HEK293 (cell line): Measurements from ENCODE around the gene FOXP1.
A peak's percentile ranks its signal among the peaks of the same experiment; 100 is the strongest.

Experiments
- CTCF ChIA-PET: fragments of 350-600 bp; formaldehyde crosslinking; extraction: SDS; loops from one replicate; lab custom pipeline; 2021; ENCODE audit warnings: antibody characterized with exemption; lab: Yijun Ruan, JAX
- POLR2A ChIA-PET: fragments of 300-600 bp; formaldehyde crosslinking; extraction: SDS; loops from one replicate; lab custom pipeline; 2020; ENCODE audit warnings: antibody characterized with exemption, inconsistent platforms; lab: Yijun Ruan, JAX
- H3K27ac ChIP-seq: fragments of 200-500 bp; sonication (Bioruptor generic); 2 replicates; pipeline ENCODE4 v1.5.1; 2014; ENCODE audit warnings: low read depth, low read length, control low read depth, inconsistent platforms; ENCODE audit errors: extremely low read depth
- H3K36me3 ChIP-seq, 2 experiments: fragments of 200-500 bp in 1 of 2; sonication (Bioruptor generic) in 1 of 2; 1 replicate in 1 of 2; 2 replicates in 1 of 2; pipeline ENCODE4 v1.5.1; 2014 to 2017; ENCODE audit warnings: inconsistent platforms in 2 of 2, low read length in 2 of 2; ENCODE audit not compliant: control insufficient read depth in 2 of 2, insufficient read depth in 1 of 2
- H3K4me1 ChIP-seq: fragments of 200-500 bp; sonication (Bioruptor generic); 2 replicates; pipeline ENCODE4 v1.5.1; 2014; ENCODE audit warnings: mild to moderate bottlenecking, low read length, inconsistent platforms; ENCODE audit not compliant: control insufficient read depth, insufficient read depth
- H3K4me3 ChIP-seq: 2 replicates; pipeline ENCODE4 v1.5.1; 2011; ENCODE audit warnings: low read depth, mild to moderate bottlenecking, control low read depth, low read length, moderate library complexity
- H3K9me3 ChIP-seq: fragments of 200-500 bp; sonication (Bioruptor generic); 2 replicates; pipeline ENCODE4 v1.5.1; 2014; ENCODE audit warnings: low read depth, low read length, inconsistent platforms; ENCODE audit not compliant: control insufficient read depth, insufficient read depth
- KLF7 ChIP-seq: fragments of 450-650 bp; formaldehyde crosslinking; IDR thresholded peaks from 2 replicates; pipeline ENCODE4 v1.5.1; 2016; ENCODE audit warnings: missing biosample characterization, missing genetic modification characterization, borderline replicate concordance
- MYNN ChIP-seq: fragments of 450-650 bp; formaldehyde crosslinking; IDR thresholded peaks from 2 replicates; pipeline ENCODE4 v1.5.1; 2016; ENCODE audit warnings: missing biosample characterization, missing genetic modification characterization, borderline replicate concordance
- REPIN1 ChIP-seq: fragments of 450-650 bp; formaldehyde crosslinking; IDR thresholded peaks from 2 replicates; pipeline ENCODE4 v1.5.1; 2017; ENCODE audit warnings: missing biosample characterization, missing genetic modification characterization, low read depth
- SCRT1 ChIP-seq: fragments of 450-650 bp; formaldehyde crosslinking; IDR thresholded peaks from 2 replicates; pipeline ENCODE4 v1.5.1; 2016; ENCODE audit warnings: missing biosample characterization, missing genetic modification characterization, borderline replicate concordance
- SETDB1 ChIP-seq: IDR thresholded peaks from one replicate; pipeline ENCODE4 v1.6.1; 2017; ENCODE audit warnings: mild to moderate bottlenecking, low read length, moderate library complexity, mixed read lengths; ENCODE audit not compliant: insufficient read length
- ZBTB49 ChIP-seq: fragments of 450-650 bp; formaldehyde crosslinking; IDR thresholded peaks from 2 replicates; pipeline ENCODE4 v1.5.1; 2016; ENCODE audit warnings: missing biosample characterization, missing genetic modification characterization, low read depth
- ZFP3 ChIP-seq: fragments of 450-650 bp; formaldehyde crosslinking; IDR thresholded peaks from 2 replicates; pipeline ENCODE4 v1.5.1; 2016; ENCODE audit warnings: low read depth, missing biosample characterization, missing genetic modification characterization
- ZNF148 ChIP-seq: fragments of 450-650 bp; formaldehyde crosslinking; IDR thresholded peaks from 2 replicates; pipeline ENCODE4 v1.5.0; 2017; ENCODE audit warnings: missing biosample characterization, missing genetic modification characterization, borderline replicate concordance
- ZNF16 ChIP-seq: fragments of 450-650 bp; formaldehyde crosslinking; IDR thresholded peaks from 2 replicates; pipeline ENCODE4 v1.5.1; 2016; ENCODE audit warnings: low read depth, missing biosample characterization, missing genetic modification characterization
- ZNF175 ChIP-seq: fragments of 450-650 bp; formaldehyde crosslinking; IDR thresholded peaks from 2 replicates; pipeline ENCODE4 v1.5.1; 2016; ENCODE audit warnings: missing biosample characterization, missing genetic modification characterization
- ZNF18 ChIP-seq: fragments of 450-650 bp; formaldehyde crosslinking; IDR thresholded peaks from 2 replicates; pipeline ENCODE4 v1.5.1; 2016; ENCODE audit warnings: missing biosample characterization, missing genetic modification characterization
- ZNF184 ChIP-seq: fragments of 450-650 bp; IDR thresholded peaks from 2 replicates; pipeline ENCODE4 v1.5.1; 2018; ENCODE audit warnings: missing biosample characterization, mild to moderate bottlenecking, missing genetic modification characterization
- ZNF19 ChIP-seq: fragments of 450-650 bp; formaldehyde crosslinking; IDR thresholded peaks from 2 replicates; pipeline ENCODE4; 2016; ENCODE audit warnings: missing biosample characterization, missing genetic modification characterization, low read depth
- ZNF239 ChIP-seq: fragments of 450-650 bp; formaldehyde crosslinking; IDR thresholded peaks from 2 replicates; pipeline ENCODE4 v1.5.1; 2016; ENCODE audit warnings: missing biosample characterization, missing genetic modification characterization
- ZNF24 ChIP-seq: fragments of 450-650 bp; formaldehyde crosslinking; IDR thresholded peaks from 2 replicates; pipeline ENCODE4 v1.5.1; 2016; ENCODE audit warnings: missing biosample characterization, missing genetic modification characterization
- ZNF354C ChIP-seq: fragments of 450-650 bp; formaldehyde crosslinking; IDR thresholded peaks from 2 replicates; pipeline ENCODE4 v1.5.1; 2016; ENCODE audit warnings: missing biosample characterization, missing genetic modification characterization, low read depth, borderline replicate concordance
- ZNF530 ChIP-seq: fragments of 450-650 bp; formaldehyde crosslinking; IDR thresholded peaks from 2 replicates; pipeline ENCODE4 v1.5.1; 2016; ENCODE audit warnings: low read depth, missing biosample characterization, missing genetic modification characterization
- ZNF561 ChIP-seq: fragments of 450-650 bp; IDR thresholded peaks from 2 replicates; pipeline ENCODE4 v1.5.1; 2018; ENCODE audit warnings: missing biosample characterization, missing genetic modification characterization, borderline replicate concordance
- ZNF585B ChIP-seq: fragments of 450-650 bp; formaldehyde crosslinking; IDR thresholded peaks from 2 replicates; pipeline ENCODE4 v1.5.1; 2016; ENCODE audit warnings: missing biosample characterization, missing genetic modification characterization
- ZNF624 ChIP-seq: fragments of 450-650 bp; formaldehyde crosslinking; IDR thresholded peaks from 2 replicates; pipeline ENCODE4 v1.5.1; 2017; ENCODE audit warnings: missing biosample characterization, missing genetic modification characterization
- ZNF792 ChIP-seq: fragments of 450-650 bp; formaldehyde crosslinking; IDR thresholded peaks from 2 replicates; pipeline ENCODE4 v1.5.1; 2016; ENCODE audit warnings: missing biosample characterization, missing genetic modification characterization
- TF ChIP-seq, protein P1 (sequence below): fragments of 450-650 bp; formaldehyde crosslinking; IDR thresholded peaks from 2 replicates; pipeline ENCODE4 v1.5.1; 2017; ENCODE audit warnings: missing biosample characterization, missing genetic modification characterization

Gene FOXP1

GRCh38 chr3:71606582-71606981 is 23.1 kb upstream of the FOXP1 start:
- ChIA-PET POLR2A (no interaction called here), CTCF (no interaction called here)
- TF ChIP-seq ZNF585B (tag by site-specific recombination) (no peak), KLF7 (tag by site-specific recombination) (no peak), SETDB1 (peak; percentile 33), ZNF175 (tag by site-specific recombination) (no peak)
- TF ChIP-seq, protein P1, sequence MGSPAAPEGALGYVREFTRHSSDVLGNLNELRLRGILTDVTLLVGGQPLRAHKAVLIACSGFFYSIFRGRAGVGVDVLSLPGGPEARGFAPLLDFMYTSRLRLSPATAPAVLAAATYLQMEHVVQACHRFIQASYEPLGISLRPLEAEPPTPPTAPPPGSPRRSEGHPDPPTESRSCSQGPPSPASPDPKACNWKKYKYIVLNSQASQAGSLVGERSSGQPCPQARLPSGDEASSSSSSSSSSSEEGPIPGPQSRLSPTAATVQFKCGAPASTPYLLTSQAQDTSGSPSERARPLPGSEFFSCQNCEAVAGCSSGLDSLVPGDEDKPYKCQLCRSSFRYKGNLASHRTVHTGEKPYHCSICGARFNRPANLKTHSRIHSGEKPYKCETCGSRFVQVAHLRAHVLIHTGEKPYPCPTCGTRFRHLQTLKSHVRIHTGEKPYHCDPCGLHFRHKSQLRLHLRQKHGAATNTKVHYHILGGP (tag by site-specific recombination), result no peak

GRCh38 chr3:71602256-71602655 is 18.7 kb upstream of the FOXP1 start:
- H3K9me3 ChIP-seq, result no peaks in the 10 kb centered on the region
- TF ChIP-seq MYNN (tag by site-specific recombination) (no peak), REPIN1 (tag by site-specific recombination) (no peak), ZNF561 (tag by site-specific recombination) (no peak), ZNF16 (tag by site-specific recombination) (no peak), ZNF354C (tag by site-specific recombination) (no peak), ZBTB49 (tag by site-specific recombination) (no peak), ZNF24 (tag by site-specific recombination) (no peak), ZNF530 (tag by site-specific recombination) (no peak), ZNF184 (tag by site-specific recombination) (no peak), ZNF19 (no peak), ZNF18 (tag by site-specific recombination) (no peak), SCRT1 (no peak), ZNF624 (tag by site-specific recombination) (no peak), ZNF792 (no peak), ZFP3 (tag by site-specific recombination) (no peak), ZNF148 (no peak), ZNF239 (tag by site-specific recombination) (no peak)
- no peaks in the 10 kb centered on the region for H3K4me1 ChIP-seq
- no peak overlapping the region for H3K27ac ChIP-seq
- H3K36me3 ChIP-seq, result no peaks in the 10 kb centered on the region
- CTCF ChIA-PET, result no interaction called here
- no peak overlapping the region for H3K4me3 ChIP-seq
- POLR2A ChIA-PET, result no interaction called here

More at GRCh38 chr3:71606582-71606981, 23.1 kb upstream of the FOXP1 start:
- no peaks in the 10 kb centered on the region for H3K4me1 ChIP-seq
- no peaks in the 10 kb centered on the region for H3K9me3 ChIP-seq
- no peaks in the 10 kb centered on the region for H3K36me3 ChIP-seq
- H3K4me3 ChIP-seq, result no peak overlapping the region
- H3K27ac ChIP-seq, result no peak overlapping the region
